Vagina (tissue), 2 donors: ENCODE measurements around the gene RIOK3. TPM values are rescaled to one million over a fixed set of nuclear protein-coding genes. Genes with fewer than 3 reads are reported as not detected.
A peak's percentile ranks its signal among the peaks of the same experiment; 100 is the strongest.

ENCODE experiments used
- DNase-seq, 2 donors: peaks; one replicate each; pipeline ENCODE4 v3.0.0-alpha.2; 2017; ENCODE audit errors: extremely low spot score in 2 of 2
- H3K27ac ChIP-seq: fragments of 200-600 bp; sonication (generic); one replicate; pipeline ENCODE4 v1.5.1; 2019
- H3K27me3 ChIP-seq: fragments of 200-600 bp; sonication (generic); one replicate; pipeline ENCODE4 v1.5.1; 2019
- H3K36me3 ChIP-seq, 2 donors: fragments of 200-600 bp; sonication (generic); one replicate each; pipeline ENCODE4 v1.5.1; 2017 to 2019
- H3K4me1 ChIP-seq: fragments of 200-600 bp; sonication (generic); one replicate; pipeline ENCODE4 v1.5.1; 2019
- H3K4me3 ChIP-seq, 2 donors: fragments of 200-600 bp; sonication (generic); 1 replicate in 1 of 2; 2 replicates in 1 of 2; pipeline ENCODE4 v1.5.1; 2016 to 2019
- H3K9me3 ChIP-seq: fragments of 200-600 bp; sonication (generic); one replicate; pipeline ENCODE4 v1.5.1; 2019
- POLR2A ChIP-seq, 2 donors: fragments of 450-650 bp; IDR thresholded peaks; one replicate each; pipeline ENCODE4 v1.6.1; 2017; ENCODE audit warnings: antibody characterized with exemption in 2 of 2, mild to moderate bottlenecking in 2 of 2, moderate library complexity in 2 of 2
- POLR2AphosphoS5 ChIP-seq, 2 donors: sonication (generic); formaldehyde crosslinking; IDR thresholded peaks; one replicate each; pipeline ENCODE4 v1.9.0; 2017; ENCODE audit warnings: antibody characterized with exemption in 2 of 2, mild to moderate bottlenecking in 2 of 2, low read depth in 1 of 2; ENCODE audit not compliant: insufficient read depth in 1 of 2
- intact Hi-C: fragments of 100-400 bp; cut with DNase I; formaldehyde crosslinking; loops from one replicate; pipeline ENCODE4 v1.15.1; 2023
- total RNA-seq: library from RNA; depleted of rRNA; stranded (reverse); fragments of >200 nt; gene quantifications from one replicate; pipeline ENCODE4 v1.2.3, GENCODE V29; 2016
- TF ChIP-seq, protein P1 (sequence below), 3 experiments: fragments of 450-650 bp in 2 of 3; fragments of 200-600 bp in 1 of 3; sonication (generic) in 1 of 3; IDR thresholded peaks; one replicate each; pipeline ENCODE4 v1.5.1; 2017 to 2019; ENCODE audit warnings: antibody characterized with exemption in 3 of 3, mild to moderate bottlenecking in 2 of 3, moderate library complexity in 2 of 3

The RIOK3 gene, protein sequence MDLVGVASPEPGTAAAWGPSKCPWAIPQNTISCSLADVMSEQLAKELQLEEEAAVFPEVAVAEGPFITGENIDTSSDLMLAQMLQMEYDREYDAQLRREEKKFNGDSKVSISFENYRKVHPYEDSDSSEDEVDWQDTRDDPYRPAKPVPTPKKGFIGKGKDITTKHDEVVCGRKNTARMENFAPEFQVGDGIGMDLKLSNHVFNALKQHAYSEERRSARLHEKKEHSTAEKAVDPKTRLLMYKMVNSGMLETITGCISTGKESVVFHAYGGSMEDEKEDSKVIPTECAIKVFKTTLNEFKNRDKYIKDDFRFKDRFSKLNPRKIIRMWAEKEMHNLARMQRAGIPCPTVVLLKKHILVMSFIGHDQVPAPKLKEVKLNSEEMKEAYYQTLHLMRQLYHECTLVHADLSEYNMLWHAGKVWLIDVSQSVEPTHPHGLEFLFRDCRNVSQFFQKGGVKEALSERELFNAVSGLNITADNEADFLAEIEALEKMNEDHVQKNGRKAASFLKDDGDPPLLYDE
- total RNA-seq, result 96.7 TPM

DNA sequence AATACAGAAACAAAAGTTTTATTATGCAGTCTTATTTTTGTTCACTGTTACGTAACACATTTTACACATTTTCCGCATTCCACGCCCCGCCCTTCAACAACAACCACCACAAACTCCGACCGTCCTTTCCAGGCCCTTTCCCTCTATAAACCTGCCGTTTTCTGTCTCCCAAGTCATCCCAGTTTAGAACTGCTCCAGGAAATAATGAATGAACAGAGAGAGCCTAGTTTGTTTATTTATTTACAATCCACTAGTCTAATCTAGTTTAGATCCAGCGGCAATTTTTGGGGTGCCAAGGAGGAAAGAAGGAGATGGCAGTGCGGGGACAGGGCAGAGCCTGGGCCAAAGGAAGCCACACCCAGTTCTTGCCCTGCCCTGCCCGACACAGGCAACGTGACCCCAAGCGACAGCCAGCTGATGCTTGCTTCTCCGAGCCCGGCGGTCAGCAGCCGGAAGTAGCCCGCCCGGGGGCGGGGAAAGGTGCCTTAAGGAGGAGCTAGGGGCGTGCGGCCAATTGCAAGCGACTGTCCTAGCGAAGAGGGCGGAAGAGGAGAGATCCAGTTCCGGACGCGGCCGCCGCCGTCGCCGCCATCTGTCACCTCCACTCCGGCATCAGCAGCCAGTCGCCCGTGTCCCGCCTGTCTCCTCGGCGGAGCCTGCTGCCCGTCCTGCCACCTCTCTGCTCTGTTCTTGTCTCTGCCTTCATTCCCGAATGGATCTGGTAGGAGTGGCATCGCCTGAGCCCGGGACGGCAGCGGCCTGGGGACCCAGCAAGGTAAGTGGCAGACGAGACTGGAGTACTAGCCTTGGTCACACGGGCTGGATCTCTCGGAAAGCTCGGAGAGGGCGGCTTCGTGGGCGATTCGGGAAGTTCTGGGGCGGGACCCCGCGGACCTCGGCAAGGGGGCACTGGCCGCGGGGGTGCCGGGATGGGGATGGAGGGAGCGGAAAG lies at the start of gene RIOK3:
Gene RIOK3 (plus strand): TSS at position 560 of the 952 bp plus-strand sequence. CDS start 153 bp downstream, at position 713.
- H3K27ac ChIP-seq, result peak within 1 kb of the TSS; percentile 94
- intact Hi-C loops, result no loop called here
- no peaks in the 10 kb centered on the region for H3K36me3 ChIP-seq
- H3K4me3 ChIP-seq, result peak within 1 kb of the TSS; percentile 80 to 97
- TF ChIP-seq POLR2AphosphoS5 (IDR thresholded peaks at IDR 0.05; ENCODE audit: insufficient read depth in 1 of 2, low read depth in 1 of 2) (peak; percentile 97 to 98), POLR2A (IDR thresholded peaks at IDR 0.05) (peak in 1 of 2 donors; percentile 84)
- TF ChIP-seq, protein P1, sequence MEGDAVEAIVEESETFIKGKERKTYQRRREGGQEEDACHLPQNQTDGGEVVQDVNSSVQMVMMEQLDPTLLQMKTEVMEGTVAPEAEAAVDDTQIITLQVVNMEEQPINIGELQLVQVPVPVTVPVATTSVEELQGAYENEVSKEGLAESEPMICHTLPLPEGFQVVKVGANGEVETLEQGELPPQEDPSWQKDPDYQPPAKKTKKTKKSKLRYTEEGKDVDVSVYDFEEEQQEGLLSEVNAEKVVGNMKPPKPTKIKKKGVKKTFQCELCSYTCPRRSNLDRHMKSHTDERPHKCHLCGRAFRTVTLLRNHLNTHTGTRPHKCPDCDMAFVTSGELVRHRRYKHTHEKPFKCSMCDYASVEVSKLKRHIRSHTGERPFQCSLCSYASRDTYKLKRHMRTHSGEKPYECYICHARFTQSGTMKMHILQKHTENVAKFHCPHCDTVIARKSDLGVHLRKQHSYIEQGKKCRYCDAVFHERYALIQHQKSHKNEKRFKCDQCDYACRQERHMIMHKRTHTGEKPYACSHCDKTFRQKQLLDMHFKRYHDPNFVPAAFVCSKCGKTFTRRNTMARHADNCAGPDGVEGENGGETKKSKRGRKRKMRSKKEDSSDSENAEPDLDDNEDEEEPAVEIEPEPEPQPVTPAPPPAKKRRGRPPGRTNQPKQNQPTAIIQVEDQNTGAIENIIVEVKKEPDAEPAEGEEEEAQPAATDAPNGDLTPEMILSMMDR (IDR thresholded peaks at IDR 0.05), result peak in 1 of 3 experiments; percentile 9
- H3K27me3 ChIP-seq, result no peaks in the 10 kb centered on the region
- peaks cover 53% of the 10 kb centered on the region for H3K4me1 ChIP-seq
- DNase-seq, result peak; percentile 98 to 100
- H3K9me3 ChIP-seq, result no peaks in the 10 kb centered on the region

DNA sequence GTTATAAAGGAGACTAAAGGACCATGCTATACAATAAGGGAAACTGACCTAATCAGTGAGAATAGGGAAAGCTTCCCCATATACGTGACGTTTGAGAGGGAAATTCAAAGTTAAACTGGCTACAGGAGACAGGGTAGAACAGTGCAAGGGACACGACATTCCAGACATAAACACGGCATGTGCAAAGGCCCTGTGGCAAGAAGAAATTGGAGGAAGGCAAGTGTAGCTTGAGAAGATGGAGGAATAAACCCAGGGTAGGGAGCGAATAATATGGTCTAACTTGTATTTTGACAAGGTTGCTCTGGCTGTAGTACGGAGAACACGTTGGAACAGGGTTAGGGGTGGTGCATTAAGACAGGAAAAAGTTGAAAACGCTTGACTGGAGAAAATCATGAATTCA lies 49.8 kb upstream of the RIOK3 start:
- TF ChIP-seq POLR2A (IDR thresholded peaks at IDR 0.05) (no peak), POLR2AphosphoS5 (IDR thresholded peaks at IDR 0.05; ENCODE audit: insufficient read depth in 1 of 2, low read depth in 1 of 2) (no peak)
- TF ChIP-seq, protein P1 (IDR thresholded peaks at IDR 0.05), result no peak
- Histone ChIP-seq H3K27me3 (no peaks in the 10 kb centered on the region), H3K9me3 (no peaks in the 10 kb centered on the region), H3K4me1 (peaks cover 12% of the 10 kb centered on the region), H3K4me3 (no peak overlapping the region), H3K36me3 (no peaks in the 10 kb centered on the region), H3K27ac (no peak overlapping the region)
- no peak for DNase-seq
- intact Hi-C loops, result no loop called here

DNA sequence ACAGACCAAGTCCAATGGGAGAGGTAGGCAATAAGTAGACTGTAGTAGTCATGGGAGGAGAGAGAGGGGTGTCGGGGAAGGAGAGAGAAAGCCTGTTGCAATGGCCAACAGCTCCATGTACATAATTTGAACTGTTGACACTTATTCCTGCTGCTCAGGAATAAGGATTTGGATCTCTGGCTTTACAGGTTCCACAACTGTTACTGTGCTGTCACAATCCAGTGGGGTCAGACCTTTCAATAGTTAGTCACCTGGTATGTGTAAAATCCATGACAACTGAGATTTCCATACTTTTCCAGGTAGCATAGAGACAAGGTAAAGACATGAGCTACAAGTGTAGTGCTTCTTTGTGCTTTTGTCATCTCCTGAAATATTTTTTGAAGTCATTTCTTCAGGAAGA lies 47.5 kb upstream of the RIOK3 start:
- TF ChIP-seq POLR2A (IDR thresholded peaks at IDR 0.05), result no peak
- no peak for TF ChIP-seq POLR2AphosphoS5 (IDR thresholded peaks at IDR 0.05; ENCODE audit: insufficient read depth in 1 of 2, low read depth in 1 of 2)
- TF ChIP-seq, protein P1 (IDR thresholded peaks at IDR 0.05), result no peak
- intact Hi-C loops, result no loop called here
- H3K4me3 ChIP-seq, result no peak overlapping the region
- no peaks in the 10 kb centered on the region for H3K36me3 ChIP-seq
- no peak overlapping the region for H3K27ac ChIP-seq
- H3K4me1 ChIP-seq, result peaks cover 11% of the 10 kb centered on the region
- H3K9me3 ChIP-seq, result no peaks in the 10 kb centered on the region
- H3K27me3 ChIP-seq, result no peaks in the 10 kb centered on the region
- DNase-seq, result no peak

DNA sequence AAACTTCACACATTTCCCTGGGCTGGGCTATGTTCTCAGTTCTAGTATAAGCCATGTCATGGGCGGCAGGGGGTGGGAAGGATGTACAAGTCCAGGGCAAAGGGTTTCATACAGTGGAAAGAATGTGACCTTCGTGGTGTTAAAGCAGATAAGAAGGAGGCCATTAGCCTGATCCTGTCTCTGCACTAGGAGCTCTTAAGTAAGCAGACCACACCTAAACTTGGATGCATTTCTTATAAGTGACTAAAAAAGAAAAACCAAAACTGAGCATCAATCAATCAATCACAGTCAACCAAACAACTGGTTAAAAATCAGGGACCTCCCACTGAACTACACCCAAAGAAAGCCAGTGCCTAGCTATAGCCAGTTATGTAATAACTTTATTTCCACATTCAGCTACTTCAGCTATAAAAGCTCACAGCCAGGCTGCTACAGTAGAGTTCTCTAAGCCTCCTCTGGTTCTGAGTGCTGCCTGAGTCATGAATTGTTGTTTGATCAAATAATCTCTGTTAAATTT lies 46.8 kb upstream of the RIOK3 start:
- H3K27ac ChIP-seq, result no peak overlapping the region
- TF ChIP-seq, protein P1 (IDR thresholded peaks at IDR 0.05), result no peak
- TF ChIP-seq POLR2AphosphoS5 (IDR thresholded peaks at IDR 0.05; ENCODE audit: insufficient read depth in 1 of 2, low read depth in 1 of 2), result no peak
- no peak for TF ChIP-seq POLR2A (IDR thresholded peaks at IDR 0.05)
- no peaks in the 10 kb centered on the region for H3K36me3 ChIP-seq
- H3K4me1 ChIP-seq, result peaks cover 7% of the 10 kb centered on the region
- no peaks in the 10 kb centered on the region for H3K9me3 ChIP-seq
- H3K27me3 ChIP-seq, result no peaks in the 10 kb centered on the region
- DNase-seq, result no peak
- intact Hi-C loops, result no loop called here
- no peak overlapping the region for H3K4me3 ChIP-seq
